Ascending aorta (tissue), 2 donors: ENCODE results near the gene TSHZ1. TPM values are rescaled to one million over a fixed set of nuclear protein-coding genes. Genes with fewer than 3 reads are reported as not detected.

Experiments
- DNase-seq, 2 donors: peaks; one replicate each; pipeline ENCODE4 v3.0.0-alpha.2; 2019; ENCODE audit warnings: low spot score in 2 of 2
- H3K27ac ChIP-seq, 2 donors: fragments of 200-600 bp; sonication (generic); one replicate each; pipeline ENCODE4 v1.5.1; 2016 to 2017; ENCODE audit warnings: mild to moderate bottlenecking in 1 of 2
- H3K27me3 ChIP-seq: fragments of 200-600 bp; sonication (generic); one replicate; pipeline ENCODE4 v1.5.1; 2017
- H3K36me3 ChIP-seq, 2 donors: fragments of 200-600 bp; sonication (generic); one replicate each; pipeline ENCODE4 v1.5.1; 2016
- H3K4me1 ChIP-seq, 2 donors: fragments of 200-600 bp; sonication (generic); one replicate each; pipeline ENCODE4 v1.5.1; 2016 to 2017; ENCODE audit warnings: mild to moderate bottlenecking in 1 of 2
- H3K4me3 ChIP-seq, 2 donors: fragments of 200-600 bp; sonication (generic); one replicate each; pipeline ENCODE4 v1.5.1; 2016 to 2017; ENCODE audit warnings: mild to moderate bottlenecking in 1 of 2
- H3K9me3 ChIP-seq, 2 donors: fragments of 200-600 bp; sonication (generic); one replicate each; pipeline ENCODE4 v1.5.1; 2016
- CTCF ChIP-seq, 3 experiments: fragments of 200-600 bp in 2 of 3; fragments of 450-650 bp in 1 of 3; sonication (generic) in 2 of 3; IDR thresholded peaks; one replicate each; pipeline ENCODE4 v1.5.1; 2016 to 2019; ENCODE audit warnings: antibody characterized with exemption in 3 of 3, mild to moderate bottlenecking in 1 of 3, moderate library complexity in 1 of 3
- intact Hi-C: fragments of 100-400 bp; cut with DNase I; formaldehyde crosslinking; loops from one replicate; pipeline ENCODE4 v1.15.1; 2023
- total RNA-seq: library from RNA; depleted of rRNA; stranded (reverse); fragments of >200 nt; gene quantifications from one replicate; pipeline ENCODE4 v1.1.0, GENCODE V29; 2016

Gene TSHZ1
- total RNA-seq, 1 donor from 2014 or later = 13.3 TPM

DNA sequence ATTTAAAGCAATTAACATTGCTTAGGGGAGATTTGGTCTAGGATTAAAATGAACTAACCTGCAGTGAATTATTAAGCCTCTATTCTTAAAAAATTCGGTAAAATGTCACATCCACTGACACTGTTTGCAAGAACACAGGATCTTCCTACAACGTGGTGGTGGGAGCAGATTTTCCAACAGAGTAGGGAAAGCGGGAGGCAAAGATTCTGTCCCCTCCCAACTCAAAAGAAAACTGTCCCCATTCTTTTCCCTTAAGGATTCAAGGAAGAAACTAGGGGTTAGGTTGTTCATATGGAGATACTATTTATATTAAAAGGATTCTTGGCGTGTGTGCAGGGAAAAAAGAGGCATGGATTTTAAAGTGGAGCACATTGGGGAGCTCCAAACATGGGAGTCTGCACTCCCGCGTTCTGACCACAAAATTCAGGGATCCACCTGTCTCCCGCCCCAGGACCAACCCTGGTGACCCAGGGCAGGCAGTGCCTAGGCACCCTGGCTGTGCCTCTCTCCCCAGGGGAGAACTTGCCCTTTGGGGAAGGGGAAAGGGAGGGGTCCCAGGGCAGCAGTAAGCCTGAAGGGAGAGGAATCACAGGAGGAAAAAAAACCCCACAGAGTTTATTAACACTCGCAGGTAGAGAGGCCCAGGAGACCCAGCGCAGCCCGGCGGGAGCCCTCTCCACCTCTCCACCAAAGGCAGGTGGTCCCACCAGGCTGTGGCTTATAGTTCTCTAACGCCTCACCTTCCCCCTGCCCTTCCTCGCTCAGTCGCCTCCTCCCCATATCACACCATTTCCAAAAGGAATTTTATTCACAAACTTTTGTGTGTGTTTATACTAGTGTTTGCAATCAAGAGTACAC is 3.9 kb upstream of the TSHZ1 start:
- Histone ChIP-seq H3K9me3 (no peaks in the 10 kb centered on the region), H3K27ac (no peak overlapping the region)
- intact Hi-C loops = loop anchor here (5.0 to 10.0 kb wide), 2 partner anchors 914 to 1618 kb away; partner anchors contain the start of genes CYB5A and ZNF236

DNA sequence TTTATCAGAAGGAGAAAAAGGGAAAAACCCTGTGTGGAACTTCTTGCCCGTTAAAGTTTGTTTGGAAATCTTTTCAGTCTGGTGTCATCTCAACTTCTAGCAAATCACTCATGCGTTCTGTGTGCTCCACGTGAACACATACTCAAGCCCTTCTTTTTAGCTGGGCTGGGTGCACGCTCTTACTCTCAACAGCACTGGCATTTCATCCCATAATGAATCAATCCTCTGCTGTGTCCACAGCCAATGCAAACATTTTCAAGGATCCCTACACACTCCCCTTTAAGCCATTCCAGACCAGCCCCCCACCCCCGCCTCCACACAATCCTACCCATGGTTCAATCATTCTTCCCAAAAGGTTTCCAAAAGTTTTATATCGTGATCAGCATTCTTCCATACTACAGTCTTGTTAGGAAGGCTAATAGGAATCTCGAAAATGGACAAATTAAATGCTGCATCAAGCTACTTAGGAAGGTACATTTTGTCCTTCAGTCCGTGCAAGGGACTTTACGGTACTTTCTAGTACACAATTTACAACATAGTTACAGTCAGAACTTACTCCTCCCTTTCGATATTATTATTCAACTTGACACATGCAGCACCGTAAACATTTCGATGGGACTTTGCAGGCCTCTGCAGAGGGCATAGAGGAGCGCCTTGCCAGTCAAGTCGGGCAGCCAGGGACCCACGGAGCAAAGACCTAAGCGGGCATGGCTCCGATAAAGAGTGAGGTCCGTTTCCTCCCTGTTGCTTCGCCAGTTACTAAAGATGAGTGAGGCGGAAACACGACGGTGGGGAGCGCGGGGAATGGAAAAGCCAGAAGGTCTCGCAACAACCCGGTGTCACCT is 3.1 kb upstream of the TSHZ1 start:
- Histone ChIP-seq H3K4me3 (peak overlapping the region; percentile 92 to 93), H3K27ac (peak overlapping the region; percentile 96 to 97), H3K36me3 (no peaks in the 10 kb centered on the region), H3K27me3 (no peaks in the 10 kb centered on the region), H3K4me1 (peaks cover 7 to 34% of the 10 kb centered on the region in 2 donors), H3K9me3 (no peaks in the 10 kb centered on the region)
- no peak for TF ChIP-seq CTCF (IDR thresholded peaks at IDR 0.05)
- intact Hi-C loops = loop anchor here (2.0 to 10.0 kb wide), 6 partner anchors 39 to 1617 kb away; partner anchors contain the start of genes CNDP2, CYB5A, ZNF236 and ZNF407
- DNase-seq = no peak

More for the DNA sequence above, 3.9 kb upstream of the TSHZ1 start:
- no peak for TF ChIP-seq CTCF (IDR thresholded peaks at IDR 0.05)
- no peak for DNase-seq
- Histone ChIP-seq H3K36me3 (no peaks in the 10 kb centered on the region), H3K4me3 (peak overlapping the region; percentile 92 to 93), H3K4me1 (peaks cover 7 to 37% of the 10 kb centered on the region in 2 donors), H3K27me3 (no peaks in the 10 kb centered on the region)

DNA sequence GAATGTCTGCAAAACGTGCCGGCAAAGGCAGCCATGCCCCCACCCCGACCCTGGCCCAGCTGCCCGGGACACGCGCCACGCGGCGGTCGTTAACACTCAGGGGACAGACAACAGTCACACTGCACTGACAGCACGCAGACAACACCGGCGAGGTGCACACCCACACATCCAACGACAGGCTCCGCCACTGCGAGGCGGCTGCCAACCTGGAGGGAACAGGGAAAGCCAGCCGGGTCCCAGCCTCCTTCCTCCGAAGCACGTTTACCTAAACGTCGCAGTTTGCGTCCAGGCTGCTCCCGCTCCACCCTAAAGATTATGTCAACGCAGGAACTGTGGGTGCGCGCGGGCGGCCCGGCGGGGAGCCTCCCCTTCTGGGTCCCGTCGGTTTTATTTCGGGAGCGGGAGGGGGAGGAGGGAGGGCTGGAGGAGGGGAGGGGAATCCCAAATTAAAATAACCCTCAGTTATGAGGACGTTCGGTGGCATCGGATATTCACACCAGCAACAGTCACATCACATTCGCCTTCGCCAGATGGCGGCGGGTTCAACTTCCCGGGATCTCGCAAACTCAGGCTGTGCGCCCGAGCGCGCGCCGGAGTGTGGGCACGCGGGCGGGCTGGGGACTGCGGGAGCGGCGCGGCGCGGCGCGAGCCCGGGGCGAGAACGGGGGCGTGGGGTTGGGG is 2.3 kb upstream of the TSHZ1 start:
- intact Hi-C loops = loop anchor here (2.0 to 10.0 kb wide), 6 partner anchors 39 to 1617 kb away; partner anchors contain the start of genes CNDP2, CYB5A, ZNF236 and ZNF407
- Histone ChIP-seq H3K9me3 (no peaks in the 10 kb centered on the region), H3K27ac (peak overlapping the region; percentile 96 to 97), H3K4me1 (peaks cover 7 to 37% of the 10 kb centered on the region in 2 donors), H3K4me3 (peak overlapping the region; percentile 92 to 93), H3K27me3 (no peaks in the 10 kb centered on the region), H3K36me3 (no peaks in the 10 kb centered on the region)
- no peak for TF ChIP-seq CTCF (IDR thresholded peaks at IDR 0.05)
- peak; percentile 19 to 72 for DNase-seq

- no peak for TF ChIP-seq CTCF (IDR thresholded peaks at IDR 0.05)
- Histone ChIP-seq H3K9me3 (no peaks in the 10 kb centered on the region), H3K4me1 (peaks cover 6 to 36% of the 10 kb centered on the region in 2 donors), H3K27me3 (no peaks in the 10 kb centered on the region), H3K27ac (peak overlapping the region; percentile 96 to 97), H3K4me3 (peak overlapping the region; percentile 92 to 93), H3K36me3 (no peaks in the 10 kb centered on the region)
- DNase-seq = peak in 1 of 2 donors; percentile 72
- intact Hi-C loops = loop anchor here (2.0 to 10.0 kb wide), 6 partner anchors 38 to 1616 kb away; partner anchors contain the start of genes CNDP2, CYB5A, ZNF236 and ZNF407
Observed at GRCh38 chr18:75208836-75209128, 1.8 kb upstream of the TSHZ1 start.
